ENCODE results near the gene CFC1B.
"Not testable (repeated sequence)": the region's sequence is repeated elsewhere in the genome, so short reads cannot be mapped to it uniquely, and the experiment has no call there.

DNA sequence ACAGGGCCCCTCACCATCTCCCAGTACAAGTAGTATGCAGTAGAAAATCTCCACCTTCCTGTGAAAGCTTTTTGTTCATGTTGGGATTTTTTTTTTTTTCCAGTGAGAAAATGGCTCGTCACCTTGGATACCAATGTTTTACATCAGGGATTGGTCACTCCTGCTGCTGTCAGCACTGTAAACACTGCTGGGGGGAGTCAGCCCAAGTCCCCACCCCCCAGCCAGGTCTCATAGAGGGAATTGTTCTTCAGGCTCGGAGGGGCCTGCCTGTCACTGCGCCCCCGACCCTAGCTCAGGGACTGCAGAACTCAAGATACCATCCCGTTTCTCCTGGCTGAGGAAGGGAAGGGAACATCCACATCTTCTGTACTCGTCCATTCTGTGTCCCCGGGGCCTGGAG, at the start of gene CFC1B:
- TF ChIP-seq GLIS3 (CRISPR knock-in tag; IDR thresholded peaks at IDR 0.05); ZC3H10 (CRISPR knock-in tag; IDR thresholded peaks at IDR 0.05); ZFP30 (CRISPR knock-in tag; IDR thresholded peaks at IDR 0.05); PPARA (CRISPR knock-in tag; IDR thresholded peaks at IDR 0.05; ENCODE audit: borderline replicate concordance); ZNF565 (CRISPR knock-in tag; conservative IDR thresholded peaks at IDR 0.05; ENCODE audit: low read depth); ZFP3 (CRISPR knock-in tag; IDR thresholded peaks at IDR 0.05); CSDC2 (CRISPR knock-in tag; IDR thresholded peaks at IDR 0.05): not testable (repeated sequence)
- TF ChIP-seq, protein P1, sequence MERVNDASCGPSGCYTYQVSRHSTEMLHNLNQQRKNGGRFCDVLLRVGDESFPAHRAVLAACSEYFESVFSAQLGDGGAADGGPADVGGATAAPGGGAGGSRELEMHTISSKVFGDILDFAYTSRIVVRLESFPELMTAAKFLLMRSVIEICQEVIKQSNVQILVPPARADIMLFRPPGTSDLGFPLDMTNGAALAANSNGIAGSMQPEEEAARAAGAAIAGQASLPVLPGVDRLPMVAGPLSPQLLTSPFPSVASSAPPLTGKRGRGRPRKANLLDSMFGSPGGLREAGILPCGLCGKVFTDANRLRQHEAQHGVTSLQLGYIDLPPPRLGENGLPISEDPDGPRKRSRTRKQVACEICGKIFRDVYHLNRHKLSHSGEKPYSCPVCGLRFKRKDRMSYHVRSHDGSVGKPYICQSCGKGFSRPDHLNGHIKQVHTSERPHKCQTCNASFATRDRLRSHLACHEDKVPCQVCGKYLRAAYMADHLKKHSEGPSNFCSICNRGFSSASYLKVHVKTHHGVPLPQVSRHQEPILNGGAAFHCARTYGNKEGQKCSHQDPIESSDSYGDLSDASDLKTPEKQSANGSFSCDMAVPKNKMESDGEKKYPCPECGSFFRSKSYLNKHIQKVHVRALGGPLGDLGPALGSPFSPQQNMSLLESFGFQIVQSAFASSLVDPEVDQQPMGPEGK (CRISPR knock-in tag; IDR thresholded peaks at IDR 0.05; ENCODE audit: borderline replicate concordance): not testable (repeated sequence)
- TF ChIP-seq, protein P2, sequence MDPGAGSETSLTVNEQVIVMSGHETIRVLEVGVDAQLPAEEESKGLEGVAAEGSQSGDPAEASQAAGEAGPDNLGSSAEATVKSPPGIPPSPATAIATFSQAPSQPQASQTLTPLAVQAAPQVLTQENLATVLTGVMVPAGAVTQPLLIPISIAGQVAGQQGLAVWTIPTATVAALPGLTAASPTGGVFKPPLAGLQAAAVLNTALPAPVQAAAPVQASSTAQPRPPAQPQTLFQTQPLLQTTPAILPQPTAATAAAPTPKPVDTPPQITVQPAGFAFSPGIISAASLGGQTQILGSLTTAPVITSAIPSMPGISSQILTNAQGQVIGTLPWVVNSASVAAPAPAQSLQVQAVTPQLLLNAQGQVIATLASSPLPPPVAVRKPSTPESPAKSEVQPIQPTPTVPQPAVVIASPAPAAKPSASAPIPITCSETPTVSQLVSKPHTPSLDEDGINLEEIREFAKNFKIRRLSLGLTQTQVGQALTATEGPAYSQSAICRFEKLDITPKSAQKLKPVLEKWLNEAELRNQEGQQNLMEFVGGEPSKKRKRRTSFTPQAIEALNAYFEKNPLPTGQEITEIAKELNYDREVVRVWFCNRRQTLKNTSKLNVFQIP (CRISPR knock-in tag; IDR thresholded peaks at IDR 0.05; ENCODE audit: borderline replicate concordance, low read depth): not testable (repeated sequence)
- TF ChIP-seq, protein P3, sequence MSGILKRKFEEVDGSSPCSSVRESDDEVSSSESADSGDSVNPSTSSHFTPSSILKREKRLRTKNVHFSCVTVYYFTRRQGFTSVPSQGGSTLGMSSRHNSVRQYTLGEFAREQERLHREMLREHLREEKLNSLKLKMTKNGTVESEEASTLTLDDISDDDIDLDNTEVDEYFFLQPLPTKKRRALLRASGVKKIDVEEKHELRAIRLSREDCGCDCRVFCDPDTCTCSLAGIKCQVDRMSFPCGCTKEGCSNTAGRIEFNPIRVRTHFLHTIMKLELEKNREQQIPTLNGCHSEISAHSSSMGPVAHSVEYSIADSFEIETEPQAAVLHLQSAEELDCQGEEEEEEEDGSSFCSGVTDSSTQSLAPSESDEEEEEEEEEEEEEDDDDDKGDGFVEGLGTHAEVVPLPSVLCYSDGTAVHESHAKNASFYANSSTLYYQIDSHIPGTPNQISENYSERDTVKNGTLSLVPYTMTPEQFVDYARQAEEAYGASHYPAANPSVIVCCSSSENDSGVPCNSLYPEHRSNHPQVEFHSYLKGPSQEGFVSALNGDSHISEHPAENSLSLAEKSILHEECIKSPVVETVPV (CRISPR knock-in tag; IDR thresholded peaks at IDR 0.05): not testable (repeated sequence)

Measured in SK-N-SH treated with all-trans-retinoic acid at 6 μM for 48 hours (cell line).